Skin epidermis (tissue), 12 donors: ENCODE data around the gene ASMT.
"Not testable (repeated sequence)": the region's sequence is repeated elsewhere in the genome, so short reads cannot be mapped to it uniquely, and the experiment has no call there.

Source experiments
- H3K27ac ChIP-seq, 21 experiments: fragments of 200-600 bp; sonication (generic) in 11 of 21; one replicate each; pipeline ENCODE4 v1.5.0; 2020; ENCODE audit warnings: mild to moderate bottlenecking in 3 of 21, inconsistent platforms in 2 of 21, moderate library complexity in 2 of 21
- H3K4me3 ChIP-seq, 7 experiments: fragments of 200-600 bp; sonication (generic) in 2 of 7; one replicate each; pipeline ENCODE4 v1.5.0; 2020; ENCODE audit warnings: inconsistent platforms in 2 of 7, mild to moderate bottlenecking in 2 of 7, moderate library complexity in 1 of 7

The ASMT gene

GRCh38 chrX:1684883-1685282, 70.0 kb downstream of the ASMT start:
- H3K4me3 ChIP-seq = not testable (repeated sequence)
- H3K27ac ChIP-seq = peak overlapping the region in 4 of 21 experiments; percentile 14 to 67 (median 30)

- not testable (repeated sequence) for H3K4me3 ChIP-seq
- peak overlapping the region in 4 of 21 experiments; percentile 14 to 67 (median 30) for H3K27ac ChIP-seq
Measured at GRCh38 chrX:1685444-1685880, 70.6 kb downstream of the ASMT start.

GRCh38 chrX:1686642-1687041, 71.8 kb downstream of the ASMT start:
- Histone ChIP-seq H3K27ac (no peak overlapping the region), H3K4me3 (no peak overlapping the region)
